Measurements from ENCODE around the gene TRHDE.

DNA sequence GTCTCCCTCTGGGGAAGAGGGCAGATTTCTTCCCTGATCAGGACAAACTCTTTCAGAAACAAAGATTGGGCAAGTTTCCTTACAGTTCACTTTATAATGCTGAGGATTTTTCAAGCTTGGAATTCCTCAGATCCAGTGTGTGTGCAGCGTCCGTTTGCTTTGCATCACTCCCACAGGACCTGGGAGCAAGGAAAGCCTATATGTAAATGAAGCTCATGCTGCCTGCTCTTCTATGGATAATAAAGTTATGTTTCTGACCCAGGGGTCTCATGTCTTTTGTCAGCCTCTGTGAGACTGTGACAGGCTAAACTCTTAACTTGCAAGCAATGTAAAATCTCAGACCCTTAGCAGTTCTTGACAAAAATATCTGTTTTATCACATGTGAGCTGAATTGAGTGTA lies 41.6 kb downstream of the TRHDE start:
- TF ChIP-seq, protein P1, sequence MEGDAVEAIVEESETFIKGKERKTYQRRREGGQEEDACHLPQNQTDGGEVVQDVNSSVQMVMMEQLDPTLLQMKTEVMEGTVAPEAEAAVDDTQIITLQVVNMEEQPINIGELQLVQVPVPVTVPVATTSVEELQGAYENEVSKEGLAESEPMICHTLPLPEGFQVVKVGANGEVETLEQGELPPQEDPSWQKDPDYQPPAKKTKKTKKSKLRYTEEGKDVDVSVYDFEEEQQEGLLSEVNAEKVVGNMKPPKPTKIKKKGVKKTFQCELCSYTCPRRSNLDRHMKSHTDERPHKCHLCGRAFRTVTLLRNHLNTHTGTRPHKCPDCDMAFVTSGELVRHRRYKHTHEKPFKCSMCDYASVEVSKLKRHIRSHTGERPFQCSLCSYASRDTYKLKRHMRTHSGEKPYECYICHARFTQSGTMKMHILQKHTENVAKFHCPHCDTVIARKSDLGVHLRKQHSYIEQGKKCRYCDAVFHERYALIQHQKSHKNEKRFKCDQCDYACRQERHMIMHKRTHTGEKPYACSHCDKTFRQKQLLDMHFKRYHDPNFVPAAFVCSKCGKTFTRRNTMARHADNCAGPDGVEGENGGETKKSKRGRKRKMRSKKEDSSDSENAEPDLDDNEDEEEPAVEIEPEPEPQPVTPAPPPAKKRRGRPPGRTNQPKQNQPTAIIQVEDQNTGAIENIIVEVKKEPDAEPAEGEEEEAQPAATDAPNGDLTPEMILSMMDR (IDR thresholded peaks at IDR 0.05) = no peak
- no peak for TF ChIP-seq POLR2A (IDR thresholded peaks at IDR 0.05)

Measured in vagina (tissue), 2 donors.